Endothelial cell of umbilical vein (primary cell): ENCODE results near the gene LZTS2. TPM values are rescaled to one million over a fixed set of nuclear protein-coding genes. Genes with fewer than 3 reads are reported as not detected.
"Not testable (repeated sequence)": the region's sequence is repeated elsewhere in the genome, so short reads cannot be mapped to it uniquely, and the experiment has no call there.

ENCODE experiments used
- BruUV-seq: library from RNA; stranded (reverse); fragments of 400-500 nt; replicated peaks from 2 replicates; lab custom pipeline; 2021; lab: Mats Ljungman, UMichigan
- CTCF ChIA-PET: fragments of 300-600, 350-600 bp; sonication (Branson Sonifier 250); formaldehyde crosslinking; loops from one replicate; lab custom pipeline; 2021; ENCODE audit warnings: antibody characterized with exemption, inconsistent platforms; lab: Charles Lee
- POLR2A ChIA-PET: fragments of 300-600, 350-600 bp; sonication (Branson Sonifier 250); formaldehyde crosslinking; loops from one replicate; lab custom pipeline; 2021; ENCODE audit warnings: antibody characterized with exemption, inconsistent platforms; lab: Charles Lee
- DNase-seq: peaks from one replicate; pipeline ENCODE4 v3.0.0-alpha.2; 2011; ENCODE audit warnings: low read depth, low spot score
- FAIRE-seq: peaks from 2 replicates; lab custom pipeline; 2011; peaks lifted over from hg19 to GRCh38; lab: Jason Lieb, UNC
- H2AFZ ChIP-seq: 2 replicates; pipeline ENCODE4 v1.6.0; 2012; ENCODE audit warnings: low read depth, low read length, control low read depth, inconsistent platforms
- H3K27ac ChIP-seq: 2 replicates; pipeline ENCODE4 v1.5.1; 2011; ENCODE audit warnings: low read depth, mild to moderate bottlenecking, control low read depth, low read length, moderate library complexity; ENCODE audit not compliant: insufficient read depth
- H3K27me3 ChIP-seq, 2 experiments: 2 replicates each; pipeline versions ENCODE4 v1.6.0 to v1.6.1; 2011; ENCODE audit warnings: low read length in 2 of 2, mixed read lengths in 1 of 2; ENCODE audit not compliant: control insufficient read depth in 2 of 2, insufficient read depth in 2 of 2
- H3K36me3 ChIP-seq, 2 experiments: 2 replicates in 1 of 2; 3 replicates in 1 of 2; pipeline ENCODE4 v1.5.1; 2011; ENCODE audit warnings: low read length in 2 of 2, mild to moderate bottlenecking in 1 of 2, moderate library complexity in 1 of 2; ENCODE audit not compliant: control insufficient read depth in 2 of 2, insufficient read depth in 2 of 2; ENCODE audit errors: extremely low read depth in 1 of 2
- H3K4me1 ChIP-seq: 3 replicates; pipeline ENCODE4 v1.5.1; 2011; ENCODE audit warnings: mild to moderate bottlenecking, low read length; ENCODE audit not compliant: control insufficient read depth, insufficient read depth; ENCODE audit errors: extremely low read depth
- H3K4me2 ChIP-seq: 2 replicates; pipeline ENCODE4 v1.6.1; 2011; ENCODE audit warnings: low read length, control low read depth, mixed read lengths; ENCODE audit not compliant: insufficient read depth
- H3K4me3 ChIP-seq, 3 experiments: fragments of 200-600 bp in 1 of 3; sonication (generic), shearing (Covaris generic) in 1 of 3; replicated peaks in 1 of 3; 2 replicates each; pipeline ENCODE4 v1.5.1; 2011 to 2016; ENCODE audit warnings: control low read depth in 3 of 3, low read length in 3 of 3, mild to moderate bottlenecking in 2 of 3, inconsistent platforms in 1 of 3, low read depth in 1 of 3, moderate library complexity in 1 of 3; ENCODE audit not compliant: insufficient read depth in 1 of 3
- H3K79me2 ChIP-seq: 2 replicates; pipeline ENCODE4 v1.6.0; 2012; ENCODE audit warnings: low read length, inconsistent platforms; ENCODE audit not compliant: control insufficient read depth, insufficient read depth
- H3K9ac ChIP-seq: replicated peaks from 2 replicates; pipeline ENCODE3; 2011; ENCODE audit warnings: low read length, control low read depth; ENCODE audit not compliant: insufficient read depth; ENCODE audit errors: extremely low read depth
- H3K9me1 ChIP-seq: replicated peaks from 3 replicates; pipeline ENCODE4 v1.6.0; 2011; ENCODE audit warnings: mild to moderate bottlenecking, low read length; ENCODE audit not compliant: control insufficient read depth, insufficient read depth; ENCODE audit errors: extremely low read depth
- H3K9me3 ChIP-seq: replicated peaks from 2 replicates; pipeline ENCODE4 v1.5.1; 2012; ENCODE audit warnings: low read length, inconsistent platforms; ENCODE audit not compliant: control insufficient read depth, insufficient read depth
- H4K20me1 ChIP-seq: replicated peaks from 2 replicates; pipeline ENCODE3; 2011; ENCODE audit warnings: mild to moderate bottlenecking, low read length; ENCODE audit not compliant: control insufficient read depth, insufficient read depth; ENCODE audit errors: extremely low read depth
- GATA2 ChIP-seq: IDR thresholded peaks from 2 replicates; pipeline ENCODE4 v1.7.0; 2011; ENCODE audit warnings: low read depth, mild to moderate bottlenecking, moderate library complexity, mixed read lengths, low read length; ENCODE audit not compliant: insufficient read length, insufficient read depth
- dilution Hi-C: fragments of 300-500 bp; cut with MboI; formaldehyde crosslinking; loops from one replicate; pipeline ENCODE4 v1.15.0; 2019; ENCODE audit warnings: low sequenced_read_pairs; ENCODE audit not compliant: extremely low pct_ligation_motif_present
- intact Hi-C: fragments of 100-400 bp; cut with micrococcal nuclease; formaldehyde crosslinking; loops from one replicate; pipeline ENCODE4 v1.10.0; 2022
- polyA plus RNA-seq, 4 experiments: library from polyadenylated mRNA; depleted of rRNA in 3 of 4; stranded (reverse) in 3 of 4; unstranded in 1 of 4; fragments of >200 nt; gene quantifications; 2 replicates each; pipeline versions ENCODE4 v1.2.1 to v1.2.3, GENCODE V29; 2011 to 2012; ENCODE audit warnings: missing spikeins in 1 of 4
- total RNA-seq: library from RNA; stranded (reverse); gene quantifications from 2 replicates; pipeline ENCODE4 v1.2.3, GENCODE V29; 2021

LZTS2 gene
- total and polyA plus RNA-seq, 2 donors (not counting 3 experiments of a cell fraction or from before 2014, with no cell fraction given): 70.8 to 79.5 TPM

DNA sequence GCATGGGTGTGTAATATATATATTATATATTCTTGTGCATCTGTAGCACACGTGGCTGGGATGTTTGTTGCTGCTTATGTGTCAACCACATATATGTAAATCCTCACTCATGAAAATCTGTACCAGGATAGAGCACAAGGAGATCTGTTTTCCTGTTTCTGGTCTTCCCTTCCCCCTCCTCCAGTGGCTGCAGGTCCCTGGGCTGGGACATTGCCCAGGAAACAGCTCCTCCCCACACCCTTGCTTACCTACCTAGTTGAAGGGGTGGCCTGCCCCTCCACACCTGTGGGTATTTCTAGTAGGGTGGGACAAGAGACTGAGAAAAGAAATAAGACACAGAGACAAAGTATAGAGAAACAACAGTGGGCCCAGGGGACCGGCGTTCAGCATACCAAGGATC is 33.7 kb downstream of the LZTS2 start:
- DNase-seq (no peak), FAIRE-seq (no peak)
- Histone ChIP-seq H3K27me3 (peaks cover 0 to 8% of the 10 kb centered on the region in 2 experiments), H4K20me1 (no peaks in the 10 kb centered on the region), H2AFZ (no peak overlapping the region), H3K27ac (peak overlapping the region; percentile 91), H3K9ac (no peak overlapping the region), H3K4me3 (peak overlapping the region in 2 of 3 experiments; percentile 71 to 77), H3K4me1 (peaks cover 16% of the 10 kb centered on the region), H3K36me3 (peaks cover 18 to 31% of the 10 kb centered on the region in 2 experiments), H3K79me2 (peaks cover 11% of the 10 kb centered on the region), H3K4me2 (peak overlapping the region; percentile 66), H3K9me1 (no peaks in the 10 kb centered on the region), H3K9me3 (no peaks in the 10 kb centered on the region)
- BruUV-seq: no TSS peak
- TF ChIP-seq GATA2: no peak
- POLR2A ChIA-PET: no interaction called here
- CTCF ChIA-PET: interaction anchor here (1.0 to 6.3 kb wide), 3 partner anchors 8 to 17 kb away, joined by 4 to 74 read pairs (median 66); no protein-coding TSS in a partner anchor
- intact Hi-C loops (loop anchor here (2.0 to 5.0 kb wide), 2 partner anchors 14 to 34 kb away; no protein-coding TSS in a partner anchor), dilution Hi-C loops (no loop called here)

DNA sequence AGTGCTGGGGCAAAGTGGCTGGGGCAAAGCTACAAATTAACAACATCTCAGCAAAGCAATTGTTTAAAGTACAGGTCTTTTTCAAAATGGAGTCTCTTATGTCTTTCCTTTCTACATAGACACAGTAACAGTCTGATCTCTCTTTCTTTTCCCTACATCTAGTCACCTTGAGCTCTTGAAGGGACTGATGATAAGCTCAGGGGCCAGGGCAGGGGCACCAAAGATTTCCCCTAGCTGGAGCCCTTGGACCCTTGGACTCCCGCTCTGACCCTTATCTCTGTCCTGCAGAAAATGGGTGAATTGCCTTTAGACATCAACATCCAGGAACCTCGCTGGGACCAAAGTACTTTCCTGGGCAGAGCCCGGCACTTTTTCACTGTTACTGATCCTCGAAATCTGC is 34.8 kb downstream of the LZTS2 start:
- H3K4me2 ChIP-seq, H3K9ac ChIP-seq, H2AFZ ChIP-seq, H3K9me3 ChIP-seq, H4K20me1 ChIP-seq, FAIRE-seq, DNase-seq, dilution Hi-C loops, H3K4me3 ChIP-seq, POLR2A ChIA-PET, BruUV-seq, H3K27me3 ChIP-seq, H3K9me1 ChIP-seq, H3K27ac ChIP-seq: not testable (repeated sequence)
- Histone ChIP-seq H3K36me3 (peaks cover 18 to 40% of the 10 kb centered on the region in 2 experiments), H3K79me2 (peaks cover 11% of the 10 kb centered on the region), H3K4me1 (peaks cover 16% of the 10 kb centered on the region)
- intact Hi-C loops: loop anchor here (5.0 kb wide), 1 partner anchor 33 kb away; no protein-coding TSS in a partner anchor
- CTCF ChIA-PET: interaction anchor here (0.8 to 9.9 kb wide), 6 partner anchors 8 to 61 kb away, joined by 3 to 104 read pairs (median 4); no protein-coding TSS in a partner anchor
